ENCODE results near the gene RAB34. TPM values are rescaled to one million over a fixed set of nuclear protein-coding genes. Genes with fewer than 3 reads are reported as not detected.
A peak's percentile ranks its signal among the peaks of the same experiment; 100 is the strongest.

RAB34 gene
- total RNA-seq, 1 donor from 2014 or later: 150 TPM

GRCh38 chr17:28706471-28707338, 11.0 kb downstream of the RAB34 start:
- Mint-ChIP-seq H3K4me1 (ENCODE audit: low read depth, unreplicated experiment) (peaks cover under 1% of the 10 kb centered on the region), H3K36me3 (ENCODE audit: low read depth, unreplicated experiment) (peaks cover 16% of the 10 kb centered on the region), H3K9me3 (ENCODE audit: unreplicated experiment) (no peaks in the 10 kb centered on the region), H3K27ac (ENCODE audit: unreplicated experiment) (peak overlapping the region; percentile 58), H3K27me3 (ENCODE audit: low read depth, unreplicated experiment) (no peaks in the 10 kb centered on the region), H3K4me3 (ENCODE audit: unreplicated experiment) (no peak overlapping the region)
- H3K9me3 ChIP-seq (ENCODE audit: insufficient read depth, low read depth, low read length): no peaks in the 10 kb centered on the region
- peaks cover 9% of the 10 kb centered on the region for H3K4me1 ChIP-seq (ENCODE audit: insufficient read depth, low read length)
- peaks cover 4% of the 10 kb centered on the region for H3K79me2 ChIP-seq (ENCODE audit: insufficient read depth, low read length)
- H3K9ac ChIP-seq (ENCODE audit: low read length): no peak overlapping the region
- H3K36me3 ChIP-seq (ENCODE audit: insufficient read depth, low read length): peaks cover 12% of the 10 kb centered on the region
- DNase-seq (ENCODE audit: low read depth) (no peak), FAIRE-seq (no peak)
- H3K4me2 ChIP-seq (ENCODE audit: low read length): no peak overlapping the region
- no peaks in the 10 kb centered on the region for H3K27me3 ChIP-seq (ENCODE audit: insufficient read depth, low read length)
- no peak overlapping the region for H3K4me3 ChIP-seq (ENCODE audit: insufficient read depth, low read depth, low read length)
- H2AFZ ChIP-seq (ENCODE audit: low read depth, low read length): no peak overlapping the region
- H4K20me1 ChIP-seq (ENCODE audit: insufficient read depth, low read length): peaks cover 21% of the 10 kb centered on the region
- H3K27ac ChIP-seq (ENCODE audit: low read depth, low read length): no peak overlapping the region
- TF ChIP-seq CTCF (IDR thresholded peaks at IDR 0.05; ENCODE audit: insufficient read depth, low read depth, low read length) (no peak), EZH2 (IDR thresholded peaks at IDR 0.05; ENCODE audit: insufficient read depth, low read length) (no peak)

- no peaks in the 10 kb centered on the region for H3K9me3 Mint-ChIP-seq (ENCODE audit: unreplicated experiment)
- DNase-seq (ENCODE audit: low read depth) (no peak), FAIRE-seq (no peak)
- H3K27me3 ChIP-seq (ENCODE audit: insufficient read depth, low read length): no peaks in the 10 kb centered on the region
- H3K9me3 ChIP-seq (ENCODE audit: insufficient read depth, low read depth, low read length): no peaks in the 10 kb centered on the region
- H3K27ac Mint-ChIP-seq (ENCODE audit: unreplicated experiment): peak overlapping the region; percentile 58
- H3K4me3 Mint-ChIP-seq (ENCODE audit: unreplicated experiment): no peak overlapping the region
- H3K27me3 Mint-ChIP-seq (ENCODE audit: low read depth, unreplicated experiment): no peaks in the 10 kb centered on the region
- H3K4me1 ChIP-seq (ENCODE audit: insufficient read depth, low read length): peaks cover 4% of the 10 kb centered on the region
- H3K4me3 ChIP-seq (ENCODE audit: insufficient read depth, low read depth, low read length): no peak overlapping the region
- TF ChIP-seq CTCF (IDR thresholded peaks at IDR 0.05; ENCODE audit: insufficient read depth, low read depth, low read length): no peak
- no peak for TF ChIP-seq EZH2 (IDR thresholded peaks at IDR 0.05; ENCODE audit: insufficient read depth, low read length)
- H3K27ac ChIP-seq (ENCODE audit: low read depth, low read length): no peak overlapping the region
- no peak overlapping the region for H3K4me2 ChIP-seq (ENCODE audit: low read length)
- peaks cover 25% of the 10 kb centered on the region for H4K20me1 ChIP-seq (ENCODE audit: insufficient read depth, low read length)
- no peak overlapping the region for H3K9ac ChIP-seq (ENCODE audit: low read length)
- H2AFZ ChIP-seq (ENCODE audit: low read depth, low read length): no peak overlapping the region
- H3K36me3 ChIP-seq (ENCODE audit: insufficient read depth, low read length): peaks cover 15% of the 10 kb centered on the region
- peaks cover 19% of the 10 kb centered on the region for H3K36me3 Mint-ChIP-seq (ENCODE audit: low read depth, unreplicated experiment)
- peaks cover 4% of the 10 kb centered on the region for H3K79me2 ChIP-seq (ENCODE audit: insufficient read depth, low read length)
- no peaks in the 10 kb centered on the region for H3K4me1 Mint-ChIP-seq (ENCODE audit: low read depth, unreplicated experiment)
Observed at GRCh38 chr17:28705728-28706334, 11.8 kb downstream of the RAB34 start.
